DMS153 (cell line): ENCODE data around the gene NAB2.
"Not testable (repeated sequence)": the region's sequence is repeated elsewhere in the genome, so short reads cannot be mapped to it uniquely, and the experiment has no call there.

ENCODE experiments used
- DNase-seq: peaks from one replicate; lab custom pipeline; 2025; lab: John Stamatoyannopoulos, UW

NAB2 gene

DNA sequence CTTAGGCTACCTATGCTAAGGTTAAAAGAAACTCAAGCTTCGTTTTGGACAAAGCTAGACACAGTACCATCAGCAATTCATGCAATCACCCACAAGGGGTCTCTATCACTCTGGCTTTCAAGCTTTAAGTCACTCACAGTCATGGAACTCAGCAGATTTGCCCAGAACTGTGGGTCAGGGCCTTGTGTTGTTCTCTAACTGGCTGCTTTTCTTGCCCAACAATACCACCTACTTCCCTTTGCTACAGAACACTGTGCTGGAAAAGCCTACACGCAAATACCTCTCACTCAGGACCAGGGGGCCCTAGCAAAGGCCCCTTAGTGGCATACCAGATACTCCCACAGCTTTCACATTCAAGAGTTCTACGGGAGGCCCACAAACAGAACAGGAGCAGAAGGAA lies 19.4 kb upstream of the NAB2 start:
- DNase-seq = peak; percentile 45

DNA sequence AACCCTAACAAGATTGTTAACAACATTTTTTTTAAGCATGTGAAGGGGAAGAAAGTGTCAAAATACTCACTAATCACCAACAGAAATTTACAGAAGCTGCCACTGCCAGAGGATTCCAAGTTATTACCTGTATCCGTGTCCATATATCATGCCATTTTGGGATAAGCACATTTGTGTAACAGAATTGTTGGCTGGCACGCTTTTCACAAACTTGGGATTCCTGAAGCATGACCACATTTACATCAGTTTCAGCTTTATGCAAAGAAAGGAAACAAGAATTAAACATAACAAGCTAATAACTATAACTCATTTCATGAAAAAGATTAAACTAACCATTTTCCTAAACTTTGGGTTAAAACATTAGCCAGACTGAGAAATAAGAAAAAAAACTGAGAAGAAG lies 16.3 kb upstream of the NAB2 start:
- DNase-seq = no peak

DNA sequence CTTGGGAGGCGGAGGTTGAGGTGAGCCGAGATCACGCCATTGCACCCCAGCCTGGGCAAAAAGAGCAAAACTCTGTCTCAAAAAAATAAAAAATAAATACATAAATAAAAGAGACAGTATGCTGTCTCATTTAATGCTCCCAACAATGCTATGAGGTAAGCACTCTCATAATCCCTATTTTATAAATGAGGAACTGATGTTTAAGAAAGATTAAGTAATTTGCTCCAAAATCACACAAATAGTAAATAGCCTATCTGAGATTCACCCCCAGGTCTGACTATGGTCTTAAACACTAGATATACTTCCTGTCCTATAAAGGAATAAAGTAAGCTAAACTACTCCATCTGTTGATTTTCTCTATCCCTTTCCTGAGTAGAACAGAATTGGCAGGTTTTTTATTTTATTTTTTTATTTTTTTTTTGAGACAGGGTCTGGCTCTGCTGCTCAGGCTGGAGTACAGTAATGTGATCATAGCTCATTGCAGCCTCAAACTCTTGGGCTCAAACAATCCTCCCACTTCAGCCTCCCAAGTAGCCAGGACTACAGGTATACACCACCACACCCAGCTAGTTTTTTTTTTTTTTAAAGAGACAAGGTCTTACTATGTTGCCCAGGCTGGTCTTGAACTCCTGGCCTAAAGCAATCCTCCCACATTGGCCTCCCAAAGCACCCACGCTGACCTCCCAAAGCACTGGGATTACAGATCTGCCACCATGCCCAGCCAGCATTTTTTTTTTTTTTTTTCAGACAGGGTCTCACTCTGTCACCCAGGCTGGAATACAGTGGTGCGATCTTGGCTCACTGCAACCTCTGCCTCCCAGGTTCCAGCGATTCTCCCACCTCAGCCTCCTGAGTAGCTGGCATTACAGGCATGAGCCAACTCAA lies 15.1 kb upstream of the NAB2 start:
- DNase-seq = not testable (repeated sequence)

DNA sequence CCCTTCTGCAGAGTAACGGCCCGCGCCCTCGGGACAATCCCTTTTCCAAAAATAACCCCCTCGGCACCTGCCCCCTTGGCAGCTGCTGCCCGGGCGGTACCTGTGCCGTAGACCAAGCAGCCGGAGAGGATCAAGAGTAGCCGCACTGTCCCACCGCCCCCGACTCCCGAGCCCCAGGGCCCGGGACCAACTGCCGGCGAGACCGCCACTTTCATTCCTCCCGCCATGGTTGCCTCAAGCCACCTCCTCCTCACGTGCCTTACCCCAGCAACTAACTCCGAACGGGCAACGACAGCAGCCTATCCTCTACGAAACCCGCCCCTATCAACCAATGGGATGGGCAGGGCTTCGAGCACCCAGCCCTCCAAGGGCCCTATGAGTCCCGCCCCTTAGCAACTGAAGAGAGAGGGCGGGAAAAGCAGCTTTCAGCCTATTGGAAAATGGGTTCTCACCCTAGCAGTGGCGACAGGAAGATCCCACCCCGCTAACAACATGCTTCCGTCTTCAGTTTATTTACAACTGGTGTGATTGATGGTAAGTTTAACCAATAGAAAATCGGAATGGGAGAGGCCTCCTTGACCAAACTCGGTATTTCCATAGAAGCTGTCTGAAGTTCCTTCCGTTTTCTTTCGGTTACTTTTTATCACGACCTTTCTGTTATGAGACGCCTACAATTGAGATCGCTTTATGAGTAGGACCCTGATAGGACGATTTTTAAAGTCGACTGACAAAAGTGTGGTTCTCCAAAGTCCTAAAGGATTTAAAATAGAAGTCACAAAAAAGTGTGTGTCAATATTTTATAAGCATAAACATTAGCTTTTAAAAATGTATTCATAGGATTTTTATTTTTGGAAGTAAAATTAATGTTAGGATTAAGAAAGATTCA lies 10.2 kb upstream of the NAB2 start, which contains the start of gene NEMP1:
TSS of gene NEMP1 (minus strand) at position 273 of the 886 bp plus-strand sequence. CDS start at position 227, 46 bp downstream.
- peak; percentile 100 for DNase-seq

DNA sequence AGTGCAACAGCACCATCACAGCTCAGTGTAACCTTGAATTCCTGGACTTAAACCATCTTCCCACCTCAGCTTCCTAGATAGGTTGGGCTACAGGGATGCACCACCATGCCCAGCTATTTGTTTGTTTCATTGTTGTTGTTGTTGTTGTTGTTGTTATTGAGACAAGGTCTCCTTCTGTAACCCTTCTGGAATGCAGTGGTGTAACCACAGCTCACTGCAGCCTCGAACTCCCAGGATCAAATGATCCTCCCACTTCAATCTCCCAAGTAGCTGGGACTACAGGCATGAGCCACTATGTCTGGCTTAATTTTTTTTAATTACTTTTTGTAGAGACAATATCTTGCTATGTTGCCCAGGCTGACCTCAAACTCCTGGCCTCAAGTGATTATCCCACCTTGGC lies 9.1 kb upstream of the NAB2 start:
- no peak for DNase-seq

DNA sequence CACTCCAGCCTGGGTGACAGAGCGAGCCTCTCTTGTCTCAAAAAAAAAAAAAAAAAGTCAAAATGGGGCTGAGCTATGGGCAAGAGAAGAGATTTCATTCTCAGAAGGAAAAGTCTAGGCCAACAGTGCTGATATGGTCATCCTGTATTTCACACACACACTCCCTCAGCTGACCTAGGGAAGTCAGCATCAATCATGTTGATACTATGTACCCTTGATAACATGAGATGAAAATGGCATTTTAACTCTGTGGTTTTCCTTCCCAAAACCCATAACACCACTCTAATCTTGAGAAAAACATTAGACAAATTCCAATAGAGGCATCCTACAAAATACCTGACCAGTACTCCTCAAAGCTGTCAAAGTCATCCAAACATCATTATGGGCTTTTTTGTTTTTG lies 8.1 kb upstream of the NAB2 start:
- DNase-seq = no peak

DNA sequence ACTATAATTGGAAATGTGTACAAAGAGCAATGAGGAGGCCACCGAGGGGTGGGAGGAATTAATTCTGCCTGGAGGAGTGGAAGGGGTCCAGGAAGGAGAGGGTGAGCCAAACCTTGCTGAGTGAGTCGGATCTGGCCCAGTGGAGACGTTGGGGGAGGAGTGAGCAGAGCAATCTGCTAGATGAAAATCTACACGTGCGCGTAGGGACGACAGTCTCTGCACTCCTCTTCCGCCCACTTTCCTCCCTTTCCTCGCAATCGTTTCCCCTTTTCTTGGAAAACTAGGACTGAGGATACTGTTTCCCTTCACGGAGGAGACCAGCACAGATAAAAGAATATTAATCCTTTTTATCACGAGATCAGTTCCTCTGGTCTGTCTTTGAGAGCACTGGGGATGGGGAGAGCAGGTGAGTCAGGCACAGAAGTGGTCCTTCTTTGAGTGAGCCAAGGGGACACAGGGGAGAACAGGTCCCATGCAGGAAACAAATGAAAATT lies 2.9 kb upstream of the NAB2 start:
- DNase-seq = no peak

DNA sequence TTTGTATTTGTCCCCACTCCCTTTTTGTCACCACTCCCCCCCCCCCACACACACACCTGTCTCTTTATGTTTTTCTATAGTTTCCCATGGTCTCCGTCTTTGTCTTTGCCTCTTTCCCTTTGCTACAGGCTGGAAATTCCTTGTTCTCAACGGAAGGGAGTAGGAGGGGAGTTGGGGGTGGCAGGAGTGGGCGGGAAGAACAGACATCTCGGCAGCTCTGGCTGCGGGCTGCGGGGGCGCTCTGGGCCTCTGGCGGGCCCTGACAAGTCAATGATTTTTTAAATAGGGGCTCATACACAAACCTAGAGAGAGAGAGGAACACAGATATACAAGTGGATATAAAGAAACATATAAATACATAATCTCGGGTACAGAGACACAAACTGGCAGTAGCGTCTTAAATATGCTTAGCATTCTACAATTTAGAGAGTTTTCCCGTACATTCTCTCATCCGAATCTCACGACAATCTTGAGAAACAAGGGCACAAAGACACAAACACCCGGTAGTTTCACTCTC lies 2.4 kb upstream of the NAB2 start:
- no peak for DNase-seq

DNA sequence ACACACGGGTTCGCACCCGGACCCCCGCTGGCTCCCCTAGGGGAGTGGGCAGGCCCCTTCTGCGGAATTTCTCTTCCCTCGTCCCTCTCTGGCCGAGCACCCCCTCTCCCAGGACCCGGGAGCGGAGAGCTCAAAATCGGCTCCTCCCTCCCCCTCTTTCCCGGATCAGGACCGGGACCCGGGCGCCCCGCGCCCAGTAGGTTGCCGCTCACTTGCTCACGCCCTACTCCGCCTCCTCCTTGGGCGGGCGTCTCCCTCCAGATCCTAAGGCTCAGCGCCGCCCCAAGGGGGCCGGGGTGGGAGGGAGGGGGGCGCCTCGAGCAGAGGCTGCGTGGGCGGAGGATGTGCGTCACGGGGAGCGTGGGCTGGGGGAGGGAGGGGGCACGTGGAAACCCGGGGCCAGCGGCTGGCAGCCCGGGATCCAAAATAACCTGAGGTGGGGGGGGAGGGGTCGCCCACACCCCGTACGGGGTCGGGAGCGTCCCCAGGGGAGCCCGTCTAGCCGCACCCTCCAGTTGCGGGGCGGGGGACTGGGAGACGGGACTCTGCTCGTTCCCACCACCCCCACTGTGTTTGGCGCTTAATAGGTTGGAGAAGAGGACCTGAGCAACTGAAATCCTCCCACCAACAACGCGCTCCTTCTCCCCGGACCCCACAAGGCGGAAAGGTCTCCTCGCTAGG lies 1.8 kb upstream of the NAB2 start:
- DNase-seq = no peak

DNA sequence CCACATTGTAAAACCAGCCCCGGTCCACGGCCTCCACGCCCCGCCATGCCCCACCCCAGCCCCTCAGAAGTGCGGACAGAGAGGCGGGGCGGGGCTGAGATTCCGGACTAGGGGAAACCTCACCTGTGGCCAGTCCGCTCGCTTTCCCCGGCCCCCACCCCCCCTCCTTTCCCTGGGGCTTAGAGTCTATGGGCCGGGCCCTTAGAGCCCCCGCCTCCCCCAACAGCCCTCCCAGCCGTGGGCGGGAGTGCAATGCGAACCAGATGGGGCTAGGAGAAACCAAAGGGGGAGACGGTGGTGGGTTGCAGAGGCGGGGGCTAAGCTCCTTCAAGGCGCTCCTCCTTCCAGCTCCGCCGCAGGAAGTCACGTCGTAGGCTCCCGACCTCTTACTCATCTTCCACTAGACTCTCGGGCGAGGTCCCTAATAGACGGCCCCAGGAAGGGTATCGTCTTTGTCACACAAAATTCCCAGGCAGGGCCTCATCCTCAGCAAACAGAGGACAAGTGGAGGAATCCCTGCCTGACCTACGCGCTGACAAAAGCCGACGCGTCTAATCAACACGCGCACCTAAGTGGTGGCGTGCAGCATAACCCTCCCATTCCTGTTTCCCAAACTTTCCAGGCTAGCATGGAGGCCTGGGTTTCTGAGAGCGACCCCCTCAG lies 1.1 kb upstream of the NAB2 start:
- DNase-seq = no peak

DNA sequence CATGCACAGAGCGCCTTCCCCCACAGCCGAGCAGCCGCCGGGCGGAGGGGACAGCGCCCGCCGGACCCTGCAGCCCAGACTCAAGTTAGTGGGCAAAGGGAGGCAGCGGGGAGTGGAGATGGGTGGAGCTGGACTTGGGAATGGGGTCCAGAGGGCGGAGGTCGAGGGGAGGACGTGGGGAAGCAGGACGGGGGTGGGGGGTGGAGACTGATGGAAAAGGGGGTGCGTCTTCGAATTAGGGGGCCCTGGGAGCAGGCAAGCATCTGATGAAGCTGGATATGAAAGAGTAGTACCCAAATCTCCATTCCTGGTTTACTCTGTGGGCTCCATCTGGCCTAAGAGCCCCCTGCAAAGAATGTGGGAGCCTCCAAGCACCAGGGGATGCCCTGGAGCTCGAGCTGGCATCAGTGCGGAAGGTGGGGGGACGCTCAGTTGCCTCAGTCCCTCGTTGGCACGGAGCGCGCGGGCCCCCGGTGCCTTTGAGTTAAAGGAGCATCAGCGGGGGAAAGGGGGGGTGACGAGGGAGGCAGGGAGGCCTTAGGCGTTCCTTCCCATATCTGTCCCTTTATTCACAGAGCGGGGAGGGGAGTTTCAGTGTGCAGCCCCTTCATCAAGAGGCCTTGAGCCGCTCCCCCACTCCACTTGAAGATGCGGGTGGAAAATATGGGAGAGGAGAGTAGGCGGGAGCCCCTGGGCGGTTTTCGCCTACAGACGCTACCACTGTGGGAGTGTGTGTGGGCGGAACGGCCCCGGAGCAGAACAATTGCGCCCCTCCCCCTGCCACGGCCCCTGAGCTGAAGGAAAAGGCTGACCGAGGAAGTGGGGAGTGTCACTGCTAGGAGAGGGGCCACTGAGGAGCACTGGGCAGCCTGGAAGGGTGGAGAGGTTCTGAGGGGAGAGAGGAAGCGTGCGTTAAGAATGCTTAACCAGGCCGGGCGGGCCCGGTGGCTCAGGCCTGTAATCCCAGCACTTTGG lies 644 bp downstream of the NAB2 start:
- no peak for DNase-seq

DNA sequence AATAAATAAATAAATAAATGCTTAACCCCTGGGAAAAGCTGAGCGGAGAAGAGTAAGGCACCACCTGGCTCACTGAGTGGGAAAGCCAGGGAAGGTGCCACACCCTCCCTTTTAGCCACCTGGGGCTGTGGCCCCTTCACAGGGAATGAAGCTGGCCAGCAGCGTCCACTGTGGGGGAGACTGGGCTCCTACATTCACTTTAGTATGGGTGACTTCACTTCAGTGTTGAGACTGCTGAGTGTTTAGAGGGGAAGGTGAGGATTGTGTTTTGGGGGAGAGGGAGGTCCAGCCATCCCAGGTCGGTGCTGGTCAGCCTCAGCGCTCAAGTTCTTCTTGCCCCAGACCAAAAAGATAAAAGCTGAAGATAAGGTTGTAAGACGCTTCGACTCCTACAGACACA lies 1.6 kb downstream of the NAB2 start:
- no peak for DNase-seq

DNA sequence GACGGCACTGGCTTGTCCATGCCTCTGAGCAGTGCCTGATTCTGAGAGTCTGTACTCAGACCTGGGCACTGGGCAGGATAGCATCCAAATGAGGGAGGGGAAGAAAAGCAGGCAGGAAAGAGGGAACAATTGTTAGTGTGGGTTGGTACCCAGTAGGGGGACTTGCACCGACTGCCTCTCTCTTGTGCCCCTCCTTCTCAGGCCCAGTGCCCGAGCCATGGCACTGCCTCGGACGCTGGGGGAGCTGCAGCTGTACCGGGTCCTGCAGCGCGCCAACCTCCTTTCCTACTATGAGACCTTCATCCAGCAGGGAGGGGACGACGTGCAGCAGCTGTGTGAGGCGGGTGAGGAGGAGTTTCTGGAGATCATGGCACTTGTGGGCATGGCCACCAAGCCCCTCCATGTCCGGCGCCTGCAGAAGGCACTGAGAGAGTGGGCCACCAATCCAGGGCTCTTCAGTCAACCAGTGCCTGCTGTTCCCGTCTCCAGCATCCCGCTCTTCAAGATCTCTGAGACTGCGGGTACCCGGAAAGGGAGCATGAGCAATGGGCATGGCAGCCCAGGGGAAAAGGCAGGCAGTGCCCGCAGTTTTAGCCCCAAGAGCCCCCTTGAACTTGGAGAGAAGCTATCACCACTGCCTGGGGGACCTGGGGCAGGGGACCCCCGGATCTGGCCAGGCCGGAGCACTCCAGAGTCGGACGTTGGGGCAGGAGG lies 2.2 kb downstream of the NAB2 start:
- no peak for DNase-seq

DNA sequence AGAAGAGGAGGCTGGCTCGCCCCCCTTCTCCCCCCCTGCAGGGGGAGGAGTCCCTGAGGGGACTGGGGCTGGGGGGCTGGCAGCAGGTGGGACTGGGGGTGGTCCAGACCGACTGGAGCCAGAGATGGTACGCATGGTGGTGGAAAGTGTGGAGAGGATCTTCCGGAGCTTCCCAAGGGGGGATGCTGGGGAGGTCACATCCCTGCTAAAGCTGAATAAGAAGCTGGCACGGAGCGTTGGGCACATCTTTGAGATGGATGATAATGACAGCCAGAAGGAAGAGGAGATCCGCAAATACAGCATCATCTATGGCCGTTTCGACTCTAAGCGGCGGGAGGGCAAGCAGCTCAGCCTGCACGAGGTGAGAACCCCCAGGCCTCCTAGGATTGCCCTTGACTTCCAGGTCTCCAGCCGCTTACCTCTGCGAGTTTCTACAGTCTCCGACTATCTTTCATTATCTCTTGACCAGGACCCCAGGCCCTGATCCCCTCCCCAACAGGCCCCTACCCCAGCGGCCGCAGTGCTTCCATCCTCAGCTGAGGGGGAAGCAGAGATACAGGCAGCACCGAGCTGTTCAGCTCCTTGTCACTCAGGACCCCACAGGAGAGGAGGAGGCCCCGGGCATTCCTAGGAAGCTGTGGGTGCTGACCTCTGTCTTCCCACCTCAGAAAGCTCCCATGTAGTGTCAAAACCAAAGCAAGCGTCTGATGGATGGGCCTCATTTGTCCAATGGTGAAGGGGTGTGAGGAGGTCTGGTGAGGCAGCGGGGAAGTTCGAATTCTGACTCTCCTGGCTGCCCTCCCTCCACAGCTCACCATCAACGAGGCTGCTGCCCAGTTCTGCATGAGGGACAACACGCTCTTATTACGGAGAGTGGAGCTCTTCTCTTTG lies 3.0 kb downstream of the NAB2 start:
- no peak for DNase-seq

DNA sequence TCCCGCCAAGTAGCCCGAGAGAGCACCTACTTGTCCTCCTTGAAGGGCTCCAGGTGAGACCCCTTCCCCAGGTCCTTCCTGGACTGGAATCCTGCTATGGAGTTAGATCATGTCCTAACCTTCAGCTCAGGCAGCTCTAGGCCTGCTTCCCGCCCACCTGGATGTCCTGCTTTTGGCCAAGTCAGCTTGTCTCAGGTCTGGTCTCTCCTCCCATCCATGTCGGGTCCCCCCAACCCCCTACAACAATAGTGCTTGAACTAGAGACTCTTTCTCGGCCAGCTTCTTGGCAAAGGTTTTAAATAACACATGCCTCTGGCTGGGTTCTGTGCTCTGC lies 3.6 kb downstream of the NAB2 start:
- DNase-seq = no peak

DNA sequence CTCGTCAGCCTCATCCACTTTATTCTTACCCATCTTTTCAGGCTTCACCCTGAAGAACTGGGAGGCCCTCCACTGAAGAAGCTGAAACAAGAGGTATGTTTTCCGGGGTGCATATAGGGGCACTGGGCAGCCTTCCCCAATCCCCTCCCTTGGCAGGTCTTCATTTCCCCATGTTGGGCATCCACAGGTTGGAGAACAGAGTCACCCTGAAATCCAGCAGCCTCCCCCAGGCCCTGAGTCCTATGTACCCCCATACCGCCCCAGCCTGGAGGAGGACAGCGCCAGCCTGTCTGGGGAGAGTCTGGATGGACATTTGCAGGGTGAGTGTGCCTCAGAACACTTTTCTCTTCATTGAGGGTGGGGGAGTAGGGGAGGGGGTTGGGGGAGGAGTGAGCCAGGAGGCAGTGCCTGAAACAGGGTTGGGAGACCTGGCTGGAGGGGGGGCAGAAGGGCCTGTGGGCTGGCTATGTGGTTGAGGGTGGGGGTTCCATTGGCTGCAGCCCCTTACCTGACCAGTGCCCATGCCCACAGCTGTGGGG lies 4.0 kb downstream of the NAB2 start:
- DNase-seq = no peak

DNA sequence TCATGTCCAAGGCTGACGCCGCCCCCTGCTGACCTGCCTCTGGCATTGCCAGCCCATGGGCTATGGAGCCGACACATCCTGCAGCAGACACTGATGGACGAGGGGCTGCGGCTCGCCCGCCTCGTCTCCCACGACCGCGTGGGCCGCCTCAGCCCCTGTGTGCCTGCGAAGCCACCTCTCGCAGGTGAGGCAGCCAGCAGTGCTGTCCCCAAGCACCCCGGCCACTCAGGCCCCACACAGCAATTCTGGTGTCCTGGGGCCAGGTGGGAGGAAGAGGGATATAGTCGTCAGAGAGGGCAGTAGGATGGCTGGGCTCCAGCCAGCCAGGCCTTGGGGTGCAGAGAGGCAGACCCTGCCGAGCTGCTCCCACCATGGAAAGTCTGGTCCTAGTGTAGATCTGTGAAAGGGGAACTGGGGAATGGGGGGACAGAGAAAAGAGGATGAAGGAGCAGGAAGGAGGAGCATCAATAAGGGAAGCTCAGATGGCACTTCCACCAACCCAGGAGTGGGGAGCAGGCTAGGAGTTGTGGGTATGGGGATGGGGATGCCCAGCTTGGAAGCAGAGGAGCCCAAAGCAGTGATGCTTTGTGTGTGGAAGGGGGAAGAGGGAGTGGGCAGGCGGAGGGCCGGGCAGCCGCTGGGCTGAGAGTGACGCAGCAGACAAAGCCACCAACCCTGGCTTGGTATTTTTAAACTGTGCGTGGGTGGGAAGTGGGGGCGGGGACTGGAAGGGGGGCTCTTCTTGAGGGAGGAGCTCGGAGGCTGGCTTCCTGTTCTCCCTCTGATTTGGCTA lies 4.7 kb downstream of the NAB2 start:
- DNase-seq = no peak
